ENCODE data around the gene ATXN1. TPM values are rescaled to one million over a fixed set of nuclear protein-coding genes. Genes with fewer than 3 reads are reported as not detected.

Gene ATXN1
- total RNA-seq, 1 donor, result 48.5 TPM

- H3K79me2 ChIP-seq (ENCODE audit: insufficient read depth, low read length), result no peaks in the 10 kb centered on the region
- no peak overlapping the region for H3K4me3 ChIP-seq (ENCODE audit: insufficient read depth, low read length)
- H3K9me3 ChIP-seq (ENCODE audit: low read depth, low read length), result no peaks in the 10 kb centered on the region
- H3K4me2 ChIP-seq (ENCODE audit: insufficient read depth, low read length), result no peak overlapping the region
- no peaks in the 10 kb centered on the region for H3K27me3 ChIP-seq (ENCODE audit: insufficient read depth, low read length)
- no peak overlapping the region for H2AFZ ChIP-seq (ENCODE audit: low read length)
- no peak overlapping the region for H3K27ac ChIP-seq (ENCODE audit: low read depth, low read length)
- H3K36me3 ChIP-seq (ENCODE audit: insufficient read depth, low read length), result no peaks in the 10 kb centered on the region
- no peak for TF ChIP-seq CTCF (IDR thresholded peaks at IDR 0.05; ENCODE audit: extremely low read depth, low read depth, low read length)
- no peaks in the 10 kb centered on the region for H4K20me1 ChIP-seq (ENCODE audit: insufficient read depth, low read length)
- H3K4me1 ChIP-seq (ENCODE audit: insufficient read depth, low read length), result peaks cover 5% of the 10 kb centered on the region
- DNase-seq (ENCODE audit: insufficient read length, low spot score, missing footprints), result no peak
Observed at GRCh38 chr6:16806363-16806762, 45.1 kb upstream of the ATXN1 start.

- Histone ChIP-seq H3K27me3 (ENCODE audit: insufficient read depth, low read length) (no peaks in the 10 kb centered on the region), H3K4me3 (ENCODE audit: insufficient read depth, low read length) (no peak overlapping the region), H2AFZ (ENCODE audit: low read length) (no peak overlapping the region), H3K79me2 (ENCODE audit: insufficient read depth, low read length) (no peaks in the 10 kb centered on the region), H3K4me1 (ENCODE audit: insufficient read depth, low read length) (peaks cover 10% of the 10 kb centered on the region), H3K27ac (ENCODE audit: low read depth, low read length) (no peak overlapping the region), H3K4me2 (ENCODE audit: insufficient read depth, low read length) (no peak overlapping the region), H3K9me3 (ENCODE audit: low read depth, low read length) (no peaks in the 10 kb centered on the region), H4K20me1 (ENCODE audit: insufficient read depth, low read length) (no peaks in the 10 kb centered on the region), H3K36me3 (ENCODE audit: insufficient read depth, low read length) (no peaks in the 10 kb centered on the region)
- DNase-seq (ENCODE audit: insufficient read length, low spot score, missing footprints), result no peak
- TF ChIP-seq CTCF (IDR thresholded peaks at IDR 0.05; ENCODE audit: extremely low read depth, low read depth, low read length), result no peak
Observed at GRCh38 chr6:16805243-16805950, 44.1 kb upstream of the ATXN1 start.

- H3K4me2 ChIP-seq (ENCODE audit: insufficient read depth, low read length), result no peak overlapping the region
Observed at GRCh38 chr6:16804546-16805242, 43.4 kb upstream of the ATXN1 start.

More at GRCh38 chr6:16804546-16805242, 43.4 kb upstream of the ATXN1 start:
- Histone ChIP-seq H3K79me2 (ENCODE audit: insufficient read depth, low read length) (no peaks in the 10 kb centered on the region), H3K4me1 (ENCODE audit: insufficient read depth, low read length) (peaks cover 10% of the 10 kb centered on the region), H3K4me3 (ENCODE audit: insufficient read depth, low read length) (no peak overlapping the region), H3K27ac (ENCODE audit: low read depth, low read length) (no peak overlapping the region), H3K9me3 (ENCODE audit: low read depth, low read length) (no peaks in the 10 kb centered on the region), H3K27me3 (ENCODE audit: insufficient read depth, low read length) (no peaks in the 10 kb centered on the region), H3K36me3 (ENCODE audit: insufficient read depth, low read length) (no peaks in the 10 kb centered on the region), H2AFZ (ENCODE audit: low read length) (peak overlapping the region; percentile 36), H4K20me1 (ENCODE audit: insufficient read depth, low read length) (no peaks in the 10 kb centered on the region)
- TF ChIP-seq CTCF (IDR thresholded peaks at IDR 0.05; ENCODE audit: extremely low read depth, low read depth, low read length), result no peak
- DNase-seq (ENCODE audit: insufficient read length, low spot score, missing footprints), result no peak
